ENCODE data around the gene BEST3. TPM values are rescaled to one million over a fixed set of nuclear protein-coding genes. Genes with fewer than 3 reads are reported as not detected.
"Not testable (repeated sequence)": the region's sequence is repeated elsewhere in the genome, so short reads cannot be mapped to it uniquely, and the experiment has no call there.

BEST3 gene
- total RNA-seq, 1 donor from 2014 or later: not detected

DNA sequence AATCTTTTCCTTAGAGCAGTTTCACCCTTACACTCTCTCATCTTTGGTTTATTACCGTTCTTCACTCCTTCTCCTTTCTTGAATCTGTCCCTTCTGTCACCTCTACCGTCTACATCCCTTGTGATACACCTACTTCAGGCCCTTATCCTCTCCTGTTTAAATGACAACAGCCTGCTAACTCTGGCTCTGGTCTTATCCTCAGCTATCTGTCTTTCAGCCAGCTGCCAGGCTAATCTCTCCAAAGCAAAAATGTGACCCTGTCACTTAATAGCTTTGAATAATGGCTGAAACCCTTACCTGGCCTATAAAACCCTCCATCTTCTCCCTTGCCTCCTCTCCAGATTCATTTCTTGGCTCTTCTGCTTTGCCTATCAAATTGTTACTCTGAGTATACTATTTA lies 32.3 kb downstream of the BEST3 start:
- DNase-seq: no peak
- TF ChIP-seq, protein P1, sequence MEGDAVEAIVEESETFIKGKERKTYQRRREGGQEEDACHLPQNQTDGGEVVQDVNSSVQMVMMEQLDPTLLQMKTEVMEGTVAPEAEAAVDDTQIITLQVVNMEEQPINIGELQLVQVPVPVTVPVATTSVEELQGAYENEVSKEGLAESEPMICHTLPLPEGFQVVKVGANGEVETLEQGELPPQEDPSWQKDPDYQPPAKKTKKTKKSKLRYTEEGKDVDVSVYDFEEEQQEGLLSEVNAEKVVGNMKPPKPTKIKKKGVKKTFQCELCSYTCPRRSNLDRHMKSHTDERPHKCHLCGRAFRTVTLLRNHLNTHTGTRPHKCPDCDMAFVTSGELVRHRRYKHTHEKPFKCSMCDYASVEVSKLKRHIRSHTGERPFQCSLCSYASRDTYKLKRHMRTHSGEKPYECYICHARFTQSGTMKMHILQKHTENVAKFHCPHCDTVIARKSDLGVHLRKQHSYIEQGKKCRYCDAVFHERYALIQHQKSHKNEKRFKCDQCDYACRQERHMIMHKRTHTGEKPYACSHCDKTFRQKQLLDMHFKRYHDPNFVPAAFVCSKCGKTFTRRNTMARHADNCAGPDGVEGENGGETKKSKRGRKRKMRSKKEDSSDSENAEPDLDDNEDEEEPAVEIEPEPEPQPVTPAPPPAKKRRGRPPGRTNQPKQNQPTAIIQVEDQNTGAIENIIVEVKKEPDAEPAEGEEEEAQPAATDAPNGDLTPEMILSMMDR (IDR thresholded peaks at IDR 0.05): no peak
- no peak overlapping the region for H3K27ac Mint-ChIP-seq
- ChIA-PET POLR2A (no interaction called here), CTCF (no interaction called here)
- no peak for ATAC-seq (ENCODE audit: low read depth)
- intact Hi-C loops (cut with micrococcal nuclease): no loop called here
- H3K9me3 Mint-ChIP-seq: no peaks in the 10 kb centered on the region
- no peak overlapping the region for H3K4me3 Mint-ChIP-seq
- no peaks in the 10 kb centered on the region for H3K36me3 Mint-ChIP-seq (ENCODE audit: low read depth)
- H3K4me1 Mint-ChIP-seq: no peaks in the 10 kb centered on the region
- no peaks in the 10 kb centered on the region for H3K27me3 Mint-ChIP-seq

DNA sequence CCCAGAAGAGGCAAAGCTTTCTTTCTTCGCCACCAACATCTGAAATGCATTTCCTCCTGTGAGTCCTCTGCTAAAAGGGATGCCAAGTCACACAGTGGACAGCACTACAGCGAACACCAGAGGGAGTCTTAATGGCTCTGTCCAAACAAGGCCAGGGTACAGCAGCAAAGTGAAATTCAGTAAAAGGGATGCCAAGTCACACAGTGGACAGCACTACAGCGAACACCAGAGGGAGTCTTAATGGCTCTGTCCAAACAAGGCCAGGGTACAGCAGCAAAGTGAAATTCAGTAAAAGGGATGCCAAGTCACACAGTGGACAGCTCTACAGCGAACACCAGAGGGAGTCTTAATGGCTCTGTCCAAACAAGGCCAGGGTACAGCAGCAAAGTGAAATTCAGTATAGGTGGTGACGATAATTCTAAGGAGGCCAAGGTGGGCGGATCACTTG lies 34.1 kb downstream of the BEST3 start:
- H3K36me3 Mint-ChIP-seq (ENCODE audit: low read depth); H3K27me3 Mint-ChIP-seq; ATAC-seq (ENCODE audit: low read depth); CTCF ChIA-PET; POLR2A ChIA-PET; H3K4me1 Mint-ChIP-seq; H3K27ac Mint-ChIP-seq; intact Hi-C loops (cut with micrococcal nuclease); DNase-seq; H3K4me3 Mint-ChIP-seq; H3K9me3 Mint-ChIP-seq: not testable (repeated sequence)

DNA sequence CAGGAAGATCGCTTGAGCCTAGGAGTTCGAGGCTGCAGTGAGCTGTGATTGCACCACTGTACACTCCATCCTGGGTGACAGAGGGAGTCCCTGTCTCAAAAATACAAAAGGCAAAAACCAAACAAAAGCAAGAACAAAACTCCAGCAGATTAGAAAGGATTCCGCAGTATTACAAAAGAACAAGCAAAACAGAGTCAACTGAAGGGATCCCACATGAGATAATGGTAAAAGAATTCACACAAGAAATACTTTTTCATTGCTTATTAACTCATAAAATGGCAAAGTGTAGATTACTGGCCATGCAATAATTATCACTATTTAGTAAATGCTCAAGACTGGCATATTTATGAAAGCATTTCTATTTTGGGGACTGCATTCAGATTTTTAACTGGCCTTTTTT lies 35.4 kb downstream of the BEST3 start:
- ChIA-PET CTCF (no interaction called here), POLR2A (no interaction called here)
- TF ChIP-seq, protein P1 (IDR thresholded peaks at IDR 0.05): no peak
- Mint-ChIP-seq H3K27ac (no peak overlapping the region), H3K4me1 (no peaks in the 10 kb centered on the region), H3K4me3 (no peak overlapping the region), H3K36me3 (ENCODE audit: low read depth) (no peaks in the 10 kb centered on the region), H3K9me3 (no peaks in the 10 kb centered on the region), H3K27me3 (peaks cover 3% of the 10 kb centered on the region)
- intact Hi-C loops (cut with micrococcal nuclease): no loop called here
- DNase-seq (no peak), ATAC-seq (ENCODE audit: low read depth) (no peak)

DNA sequence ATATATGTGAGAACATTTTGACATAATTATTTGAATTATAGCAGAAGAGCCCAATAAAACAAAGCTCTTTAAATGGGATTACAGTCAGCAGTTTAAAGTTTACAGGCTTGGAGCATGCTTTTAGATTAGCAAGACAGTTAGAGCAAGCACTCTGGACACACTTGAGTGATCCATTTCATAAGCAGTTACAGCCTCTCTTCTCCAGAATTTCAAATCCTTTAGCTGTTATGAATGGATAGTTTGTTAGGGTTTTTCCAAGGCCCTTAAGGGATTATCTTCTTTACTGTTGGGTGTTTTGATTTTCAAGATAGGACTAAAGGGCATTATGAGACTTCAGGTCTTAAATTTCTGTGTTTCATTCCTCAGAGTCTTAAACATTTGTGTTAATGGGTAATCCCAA lies 36.3 kb downstream of the BEST3 start:
- Mint-ChIP-seq H3K27me3 (peaks cover 6% of the 10 kb centered on the region), H3K4me1 (no peaks in the 10 kb centered on the region), H3K36me3 (ENCODE audit: low read depth) (no peaks in the 10 kb centered on the region), H3K9me3 (no peaks in the 10 kb centered on the region), H3K4me3 (no peak overlapping the region), H3K27ac (no peak overlapping the region)
- ChIA-PET CTCF (no interaction called here), POLR2A (no interaction called here)
- ATAC-seq (ENCODE audit: low read depth) (no peak), DNase-seq (no peak)
- TF ChIP-seq, protein P1 (IDR thresholded peaks at IDR 0.05): no peak
- intact Hi-C loops (cut with micrococcal nuclease): no loop called here

DNA sequence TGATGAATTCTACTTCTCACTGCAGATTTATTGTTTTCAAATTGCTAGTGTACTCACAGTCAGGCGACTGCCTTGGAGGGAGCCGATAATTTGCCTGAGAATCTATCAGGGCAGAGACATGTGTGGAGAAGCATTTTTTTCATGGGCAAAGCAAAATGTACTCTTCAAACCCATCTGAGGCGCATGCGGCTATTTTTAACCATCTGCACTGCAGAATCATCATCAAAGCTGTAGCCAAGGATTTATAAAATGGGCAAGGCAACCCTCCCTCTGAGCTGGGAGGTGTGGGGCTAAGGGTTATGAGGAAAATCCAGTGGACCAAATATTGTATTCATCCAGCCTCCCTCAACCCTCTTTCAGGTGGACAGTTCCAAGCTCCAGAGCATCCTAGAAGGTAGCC lies 37.7 kb downstream of the BEST3 start:
- no peak overlapping the region for H3K4me3 Mint-ChIP-seq
- ChIA-PET CTCF (no interaction called here), POLR2A (no interaction called here)
- H3K27me3 Mint-ChIP-seq: peaks cover 6% of the 10 kb centered on the region
- no peaks in the 10 kb centered on the region for H3K4me1 Mint-ChIP-seq
- H3K36me3 Mint-ChIP-seq (ENCODE audit: low read depth): no peaks in the 10 kb centered on the region
- DNase-seq: no peak
- intact Hi-C loops (cut with micrococcal nuclease): no loop called here
- H3K27ac Mint-ChIP-seq: no peak overlapping the region
- ATAC-seq (ENCODE audit: low read depth): no peak
- TF ChIP-seq, protein P1 (IDR thresholded peaks at IDR 0.05): no peak
- no peaks in the 10 kb centered on the region for H3K9me3 Mint-ChIP-seq

DNA sequence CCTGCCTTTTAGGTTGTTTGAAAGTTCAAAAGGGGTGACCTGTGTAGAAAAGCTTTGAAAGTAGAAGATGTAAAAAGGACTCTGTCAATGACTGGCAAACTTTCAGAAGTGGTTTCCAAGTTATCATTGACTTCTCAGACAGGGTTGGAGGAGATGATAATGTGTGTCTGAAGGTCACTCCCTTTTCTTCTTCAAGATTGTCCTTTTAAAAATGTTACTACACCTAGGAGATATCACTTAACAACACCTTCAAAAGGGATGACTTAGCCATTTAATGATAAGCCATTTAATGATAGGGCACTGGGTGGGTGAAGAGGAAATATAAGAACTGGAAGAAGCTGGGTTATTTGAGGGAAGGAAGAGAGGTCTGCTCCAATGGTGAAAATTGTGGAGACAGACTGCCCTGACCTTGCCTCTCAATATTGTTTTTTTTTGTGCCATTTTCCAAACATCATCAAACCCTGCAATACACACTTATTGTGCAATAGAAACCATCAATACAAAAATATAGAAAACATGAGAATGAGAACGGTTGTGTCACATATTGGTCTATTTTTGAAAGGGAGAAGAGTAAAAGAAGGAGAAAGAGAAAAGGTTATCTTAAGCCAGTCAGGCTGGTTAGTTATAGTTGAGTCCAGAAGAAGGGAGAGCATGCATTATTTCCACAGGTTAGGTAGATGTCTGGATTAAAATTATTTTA lies 38.8 kb downstream of the BEST3 start:
- ChIA-PET POLR2A (no interaction called here), CTCF (no interaction called here)
- H3K4me1 Mint-ChIP-seq: no peaks in the 10 kb centered on the region

More for the DNA sequence above, 38.8 kb downstream of the BEST3 start:
- H3K36me3 Mint-ChIP-seq (ENCODE audit: low read depth): no peaks in the 10 kb centered on the region
- DNase-seq (no peak), ATAC-seq (ENCODE audit: low read depth) (no peak)
- TF ChIP-seq, protein P1 (IDR thresholded peaks at IDR 0.05): no peak
- H3K27ac Mint-ChIP-seq: no peak overlapping the region
- intact Hi-C loops (cut with micrococcal nuclease): no loop called here
- H3K27me3 Mint-ChIP-seq: peaks cover 6% of the 10 kb centered on the region
- H3K4me3 Mint-ChIP-seq: no peak overlapping the region
- no peaks in the 10 kb centered on the region for H3K9me3 Mint-ChIP-seq
